ENCODE measurements around the gene TNRC6C.

Gene TNRC6C

GRCh38 chr17:77942112-77942988 is 16.2 kb upstream of the TNRC6C start:
- TF ChIP-seq POLR2A (IDR thresholded peaks at IDR 0.05; ENCODE audit: low read length) (no peak), GATA1 (IDR thresholded peaks at IDR 0.05; ENCODE audit: low read depth, low read length) (no peak)
- no peak for DNase-seq

- no peak for TF ChIP-seq GATA1 (IDR thresholded peaks at IDR 0.05; ENCODE audit: low read depth, low read length)
- TF ChIP-seq POLR2A (IDR thresholded peaks at IDR 0.05; ENCODE audit: low read length): no peak
Measured at GRCh38 chr17:77943971-77944370, 14.5 kb upstream of the TNRC6C start.

GRCh38 chr17:77944390-77945222 is 13.9 kb upstream of the TNRC6C start:
- no peak for DNase-seq
- TF ChIP-seq POLR2A (IDR thresholded peaks at IDR 0.05; ENCODE audit: low read length): no peak
- no peak for TF ChIP-seq GATA1 (IDR thresholded peaks at IDR 0.05; ENCODE audit: low read depth, low read length)

More at GRCh38 chr17:77943971-77944370, 14.5 kb upstream of the TNRC6C start:
- DNase-seq: no peak

GRCh38 chr17:77946900-77947645 is 11.4 kb upstream of the TNRC6C start:
- TF ChIP-seq POLR2A (IDR thresholded peaks at IDR 0.05; ENCODE audit: low read length): no peak
- no peak for TF ChIP-seq GATA1 (IDR thresholded peaks at IDR 0.05; ENCODE audit: low read depth, low read length)
- no peak for DNase-seq

- no peak for DNase-seq
Measured at GRCh38 chr17:77948690-77949114, 9.8 kb upstream of the TNRC6C start.

GRCh38 chr17:77951123-77951522 is 7.4 kb upstream of the TNRC6C start:
- no peak for DNase-seq
- TF ChIP-seq GATA1 (IDR thresholded peaks at IDR 0.05; ENCODE audit: low read depth, low read length) (no peak), POLR2A (IDR thresholded peaks at IDR 0.05; ENCODE audit: low read length) (no peak)

More at GRCh38 chr17:77948690-77949114, 9.8 kb upstream of the TNRC6C start:
- TF ChIP-seq GATA1 (IDR thresholded peaks at IDR 0.05; ENCODE audit: low read depth, low read length) (no peak), POLR2A (IDR thresholded peaks at IDR 0.05; ENCODE audit: low read length) (no peak)

GRCh38 chr17:77952368-77952767 is 6.1 kb upstream of the TNRC6C start:
- no peak for TF ChIP-seq GATA1 (IDR thresholded peaks at IDR 0.05; ENCODE audit: low read depth, low read length)
- no peak for TF ChIP-seq POLR2A (IDR thresholded peaks at IDR 0.05; ENCODE audit: low read length)
- no peak for DNase-seq

- TF ChIP-seq GATA1 (IDR thresholded peaks at IDR 0.05; ENCODE audit: low read depth, low read length): no peak
- no peak for TF ChIP-seq POLR2A (IDR thresholded peaks at IDR 0.05; ENCODE audit: low read length)
- peak; percentile 44 to 64 for DNase-seq
Measured at GRCh38 chr17:77957235-77957856, 1.2 kb upstream of the TNRC6C start.

- TF ChIP-seq GATA1 (IDR thresholded peaks at IDR 0.05; ENCODE audit: low read depth, low read length): no peak
- no peak for TF ChIP-seq POLR2A (IDR thresholded peaks at IDR 0.05; ENCODE audit: low read length)
- DNase-seq: peak in 1 of 2 experiments; percentile 62
Measured at GRCh38 chr17:77958716-77959125, 218 bp downstream of the TNRC6C start.

GRCh38 chr17:77959126-77959925 is 823 bp downstream of the TNRC6C start:
- DNase-seq: peak; percentile 67
- no peak for TF ChIP-seq GATA1 (IDR thresholded peaks at IDR 0.05; ENCODE audit: low read depth, low read length)
- TF ChIP-seq POLR2A (IDR thresholded peaks at IDR 0.05; ENCODE audit: low read length): no peak

GRCh38 chr17:77959926-77960521 is 1.5 kb downstream of the TNRC6C start:
- TF ChIP-seq GATA1 (IDR thresholded peaks at IDR 0.05; ENCODE audit: low read depth, low read length): no peak
- no peak for TF ChIP-seq POLR2A (IDR thresholded peaks at IDR 0.05; ENCODE audit: low read length)
- DNase-seq: no peak

- TF ChIP-seq POLR2A (IDR thresholded peaks at IDR 0.05; ENCODE audit: low read length) (no peak), GATA1 (IDR thresholded peaks at IDR 0.05; ENCODE audit: low read depth, low read length) (no peak)
- no peak for DNase-seq
Measured at GRCh38 chr17:77961741-77962140, 3.2 kb downstream of the TNRC6C start.

All from erythroblast (primary cell).